Inflammatory macrophage treated with lipopolysaccharide for 1 hour (primary cell): ENCODE measurements around the gene GNS.

Experiments
- DNase-seq, 2 donors: peaks; one replicate each; pipeline ENCODE4 v3.0.0-alpha.2; 2020 to 2022

The GNS gene

DNA sequence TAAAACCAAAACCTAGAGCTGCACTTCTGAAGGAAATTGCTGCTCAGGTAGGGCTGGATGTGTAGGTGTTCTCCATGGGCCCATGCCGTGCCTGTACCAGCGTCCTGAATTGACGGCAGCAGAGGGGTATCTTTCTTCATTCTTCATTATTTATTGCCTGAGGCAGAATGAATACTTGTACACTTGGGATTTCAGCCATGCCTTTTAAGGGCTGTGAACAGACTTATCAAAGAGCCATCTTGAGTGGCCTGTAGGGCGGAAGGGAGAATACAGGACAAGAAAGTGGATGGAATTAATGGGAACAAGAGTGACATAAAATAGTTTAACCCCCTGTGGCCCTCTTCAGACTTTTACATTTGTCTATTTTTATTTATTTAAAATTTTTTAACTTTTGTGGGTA, 87.5 kb downstream of the GNS start:
- no peak for DNase-seq

DNA sequence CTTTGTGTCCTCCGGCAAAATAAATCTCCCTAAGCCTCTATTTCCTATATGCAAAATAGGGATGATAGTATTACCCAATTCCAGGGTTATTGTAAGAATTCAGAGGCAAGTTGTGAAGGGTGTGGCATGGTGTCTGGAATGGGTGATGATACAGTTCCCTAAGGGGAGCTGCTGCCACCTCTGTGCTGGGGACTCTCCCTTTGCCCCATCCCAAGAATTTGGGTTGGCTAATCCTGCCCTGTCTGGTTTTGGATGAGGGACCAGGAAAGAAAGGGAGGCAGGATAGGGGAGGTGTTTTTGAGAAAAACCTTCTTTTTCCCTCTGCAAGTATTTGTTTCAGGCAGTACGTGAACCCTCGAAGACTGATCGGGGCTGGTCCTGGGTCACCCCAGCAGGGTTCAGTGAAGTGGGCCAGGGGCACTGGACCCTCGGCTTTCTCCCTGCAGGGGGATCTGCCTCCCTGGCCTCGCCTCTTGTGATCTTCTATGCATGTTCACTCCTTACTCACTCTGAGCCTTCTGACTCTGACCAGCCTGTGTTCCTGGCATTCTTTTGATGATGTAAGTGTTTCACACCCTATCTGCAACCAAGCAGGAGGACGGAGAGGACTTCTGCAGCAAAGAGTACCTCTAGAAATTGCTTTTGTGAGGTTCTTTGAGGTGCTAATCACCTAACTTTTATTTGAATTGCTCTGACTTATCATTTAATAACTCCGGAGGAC, 88.1 kb downstream of the GNS start:
- DNase-seq = peak in 1 of 2 donors; percentile 40

DNA sequence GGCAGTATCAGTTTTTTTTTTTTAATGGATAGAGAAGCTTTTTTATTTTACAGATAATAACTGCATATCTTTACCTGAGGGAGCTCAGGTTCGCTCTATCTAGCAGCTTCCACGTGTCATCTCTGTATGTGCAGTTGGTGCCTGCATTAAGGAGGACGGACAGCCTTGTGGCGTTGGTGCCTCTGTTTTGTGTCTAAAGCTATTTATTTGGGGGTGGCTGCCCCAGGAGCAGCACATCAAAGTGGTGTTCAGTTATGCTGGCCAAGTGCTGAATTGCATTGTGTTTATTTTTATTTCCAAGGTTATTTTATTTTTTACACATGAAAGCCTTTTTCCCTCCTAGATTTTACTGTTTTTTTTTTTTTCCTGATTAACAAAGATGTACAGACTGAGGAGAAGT, 89.2 kb downstream of the GNS start:
- no peak for DNase-seq

DNA sequence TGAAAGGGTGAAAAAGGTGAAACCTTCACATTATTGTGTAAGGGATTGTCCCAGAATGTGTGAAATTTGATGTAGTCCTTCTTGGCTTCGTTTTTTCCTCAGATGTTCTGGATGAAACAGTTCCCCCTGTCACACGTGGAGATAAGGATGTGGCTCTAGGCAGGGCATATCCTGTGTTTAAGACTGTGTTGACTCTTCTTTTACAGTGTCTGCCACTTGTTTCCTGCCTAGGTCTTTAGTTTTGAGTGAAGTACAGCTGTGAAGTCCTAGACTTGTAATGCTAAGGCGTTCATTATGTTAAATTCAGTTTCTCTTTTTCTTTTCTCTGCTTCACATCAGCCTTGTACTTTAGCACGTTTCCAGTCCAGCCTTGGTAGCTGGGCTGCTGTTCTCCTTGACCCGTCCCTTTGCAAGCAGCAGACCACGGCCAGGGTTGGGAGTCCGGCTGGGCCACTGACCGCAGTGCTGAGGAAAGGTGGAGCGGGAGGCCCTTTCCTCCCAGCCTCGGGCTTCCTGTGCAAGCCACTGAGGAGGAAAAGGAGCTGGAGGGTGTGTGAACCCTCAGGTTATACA, 89.8 kb downstream of the GNS start:
- no peak for DNase-seq

DNA sequence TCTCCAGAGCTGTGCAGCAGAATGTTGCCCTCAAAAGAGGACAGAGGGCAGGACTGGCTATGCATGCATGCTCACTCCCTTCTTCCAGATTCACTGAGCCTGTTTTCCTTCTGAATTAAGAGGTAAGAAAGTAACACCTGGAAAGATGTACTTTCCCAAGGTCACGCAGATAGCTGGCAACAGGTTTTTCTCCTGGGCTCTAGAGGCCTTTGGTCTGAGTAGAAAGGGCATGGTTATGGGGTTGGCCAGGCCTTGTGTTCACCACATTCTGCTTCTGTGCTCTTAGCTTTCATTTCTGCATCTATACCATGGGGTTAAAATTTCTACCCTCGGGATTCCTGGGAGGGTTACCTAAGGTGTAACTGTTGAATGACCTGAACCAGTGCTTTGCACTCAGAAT, 91.4 kb downstream of the GNS start:
- no peak for DNase-seq

DNA sequence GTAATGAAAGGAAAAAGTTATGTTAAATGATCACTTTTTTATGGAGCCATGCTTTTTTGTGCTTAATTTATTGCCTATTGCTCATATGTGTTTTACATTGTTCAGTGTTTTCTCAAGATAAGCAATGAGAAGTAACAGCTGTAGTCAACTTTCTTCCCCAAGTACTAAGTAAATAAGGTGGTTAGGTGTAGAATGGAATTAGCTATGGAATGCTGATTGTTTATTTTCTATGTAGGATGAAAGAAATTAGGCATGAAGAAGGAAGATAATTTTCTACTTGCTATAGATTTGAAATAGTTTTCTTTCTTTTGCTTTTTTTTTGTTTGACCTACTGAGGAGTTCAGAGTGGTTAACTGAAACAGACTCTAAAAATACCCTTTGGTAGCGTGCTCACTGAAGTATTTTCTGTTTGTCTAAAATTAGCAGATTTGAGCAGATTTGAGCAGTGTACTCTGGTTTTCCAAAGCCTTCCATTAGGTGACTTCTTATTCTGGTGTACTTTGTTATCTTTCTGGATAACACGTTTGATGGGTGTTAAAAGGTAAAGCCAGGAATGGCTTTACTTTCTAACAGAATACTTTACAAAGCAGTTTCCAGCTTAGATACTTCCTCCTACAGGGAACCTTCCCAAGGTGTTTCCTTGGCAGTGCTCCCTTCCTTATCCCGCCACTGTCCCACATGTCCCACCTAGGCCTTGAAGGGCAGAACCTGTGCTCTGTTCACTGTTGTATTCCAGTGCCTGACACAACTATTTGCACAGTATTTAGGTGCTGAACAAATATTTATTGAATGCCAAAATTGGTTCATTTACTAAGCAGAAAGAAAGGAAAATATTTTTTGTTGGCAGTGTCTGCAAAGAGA, 92.9 kb downstream of the GNS start:
- DNase-seq = no peak

DNA sequence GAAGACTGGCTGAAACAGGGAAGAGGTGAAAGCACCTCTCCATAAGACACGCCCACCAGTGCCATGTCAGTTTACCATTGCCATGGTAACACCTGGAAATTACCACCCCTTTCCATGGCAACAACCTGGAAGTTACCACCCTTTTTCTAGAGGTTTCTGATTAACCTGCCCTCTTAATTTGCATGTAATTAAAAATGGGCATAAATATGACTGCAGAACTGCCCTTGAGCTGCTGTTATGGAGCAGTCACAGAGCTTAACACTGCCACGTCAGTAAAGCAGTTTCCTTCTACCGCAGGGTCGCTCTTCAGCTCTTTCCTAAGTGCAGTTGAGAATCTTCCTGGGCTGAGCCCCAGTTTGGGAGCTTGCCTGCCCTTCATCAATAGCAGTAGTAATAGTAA, 93.7 kb downstream of the GNS start:
- no peak for DNase-seq
